OCI-LY1 (cell line): ENCODE results near the gene RNF41.

Source experiments
- H2AFZ ChIP-seq: fragments of 200-600 bp; sonication (generic), shearing (Covaris generic); 2 replicates; pipeline ENCODE4 v1.6.0; 2014; ENCODE audit warnings: antibody characterized with exemption, mild to moderate bottlenecking, low read length
- H3F3A ChIP-seq: fragments of 200-600 bp; sonication (generic), shearing (Covaris generic); 2 replicates; pipeline ENCODE4 v1.6.0; 2014; ENCODE audit warnings: mild to moderate bottlenecking, antibody characterized with exemption, low read length, moderate library complexity; ENCODE audit not compliant: insufficient read depth
- H3K27ac ChIP-seq: fragments of 200-600 bp; sonication (generic); 2 replicates; pipeline ENCODE4 v1.5.1; 2014; ENCODE audit warnings: low read length, mixed run types, mild to moderate bottlenecking, low read depth; ENCODE audit not compliant: poor library complexity, severe bottlenecking
- H3K27me3 ChIP-seq: fragments of 200-600 bp; sonication (generic); 2 replicates; pipeline ENCODE4 v1.6.0; 2014; ENCODE audit warnings: antibody characterized with exemption, mild to moderate bottlenecking, low read length, moderate library complexity; ENCODE audit not compliant: insufficient read depth
- H3K36me3 ChIP-seq: fragments of 200-600 bp; sonication (generic); 2 replicates; pipeline ENCODE4 v1.6.1; 2014; ENCODE audit warnings: mild to moderate bottlenecking, antibody characterized with exemption, low read length, moderate library complexity, mixed read lengths; ENCODE audit not compliant: insufficient read depth
- H3K4me1 ChIP-seq: fragments of 200-600 bp; sonication (generic); 2 replicates; pipeline ENCODE4 v1.5.1; 2014; ENCODE audit warnings: mild to moderate bottlenecking, low read length, moderate library complexity; ENCODE audit not compliant: insufficient read depth, severe bottlenecking
- H3K4me2 ChIP-seq: fragments of 200-600 bp; sonication (generic), shearing (Covaris generic); 2 replicates; pipeline ENCODE4 v1.6.1; 2014; ENCODE audit warnings: low read length
- H3K4me3 ChIP-seq: fragments of 200-600 bp; sonication (generic); 2 replicates; pipeline ENCODE4 v1.5.1; 2014; ENCODE audit warnings: low read length, low read depth, mild to moderate bottlenecking, mixed read lengths; ENCODE audit not compliant: poor library complexity, severe bottlenecking
- H3K79me2 ChIP-seq: fragments of 200-600 bp; shearing (Covaris generic); 2 replicates; pipeline ENCODE4 v1.6.1; 2016; ENCODE audit warnings: mixed run types, low read length, mixed read lengths; ENCODE audit not compliant: insufficient read depth
- H3K9ac ChIP-seq: fragments of 200-600 bp; sonication (generic), shearing (Covaris generic); 2 replicates; pipeline ENCODE4 v1.6.1; 2014; ENCODE audit warnings: mild to moderate bottlenecking, low read length, mixed read lengths
- H3K9me2 ChIP-seq: fragments of 200-600 bp; sonication (generic), shearing (Covaris generic); 2 replicates; pipeline ENCODE4 v1.6.1; 2014; ENCODE audit warnings: low read depth, mild to moderate bottlenecking, low read length, mixed read lengths
- H3K9me3 ChIP-seq: fragments of 200-600 bp; shearing (Covaris generic); 2 replicates; pipeline ENCODE4 v1.6.1; 2014; ENCODE audit warnings: low read length, mixed read lengths
- H4K20me1 ChIP-seq: fragments of 200-600 bp; sonication (generic), shearing (Covaris generic); 2 replicates; pipeline ENCODE4 v1.6.0; 2016; ENCODE audit warnings: mild to moderate bottlenecking, low read length; ENCODE audit not compliant: insufficient read depth
- CTCF ChIP-seq: fragments of 200-600 bp; sonication (generic), shearing (Covaris generic); IDR thresholded peaks from 2 replicates; pipeline ENCODE4 v1.5.1; 2017; ENCODE audit warnings: mild to moderate bottlenecking, antibody characterized with exemption, low read length, moderate library complexity, mixed read lengths
- EZH2 ChIP-seq: fragments of 200-600 bp; sonication (generic), shearing (Covaris generic); IDR thresholded peaks from 2 replicates; pipeline ENCODE4 v1.8.0; 2017; ENCODE audit warnings: borderline replicate concordance, mixed run types, mild to moderate bottlenecking, antibody characterized with exemption, low read length, moderate library complexity, mixed read lengths

Gene RNF41

DNA sequence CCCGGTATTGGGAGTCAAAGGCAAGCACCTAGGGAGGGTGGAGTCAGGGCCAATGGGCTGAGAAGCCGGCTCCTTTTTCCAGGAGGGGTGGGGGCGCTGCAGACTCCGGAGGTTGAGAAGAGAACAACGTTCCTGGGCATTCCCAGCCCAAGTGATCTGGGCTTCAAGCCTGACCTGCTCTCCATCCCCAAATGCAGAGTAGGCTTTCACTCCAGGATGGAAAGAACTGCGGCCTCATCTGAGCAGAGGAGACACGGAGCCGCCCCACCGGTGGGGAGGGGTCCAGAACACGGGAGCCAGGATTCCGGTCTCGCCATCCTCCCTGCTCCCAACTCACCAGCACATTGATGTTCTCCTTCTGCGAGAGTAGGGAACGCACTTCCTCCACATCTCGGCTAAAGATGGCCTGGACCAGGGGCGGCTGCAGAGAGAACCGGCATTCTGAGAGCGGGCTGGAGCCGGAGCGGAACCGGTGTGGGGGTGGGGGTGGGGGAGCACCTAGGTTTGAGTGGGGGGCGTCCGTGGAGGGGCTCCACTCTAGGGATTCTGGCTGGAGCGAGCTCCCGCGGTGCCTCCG is 35.9 kb upstream of the RNF41 start:
- H2AFZ ChIP-seq, result no peak overlapping the region
- TF ChIP-seq CTCF (no peak), EZH2 (no peak)
- no peaks in the 10 kb centered on the region for H3K9me3 ChIP-seq
- peak overlapping the region; percentile 88 for H3K4me3 ChIP-seq
- H3K4me1 ChIP-seq, result peaks cover 23% of the 10 kb centered on the region
- H3K27me3 ChIP-seq, result no peaks in the 10 kb centered on the region
- H3K27ac ChIP-seq, result no peak overlapping the region
- H3K9me2 ChIP-seq, result no peaks in the 10 kb centered on the region
- no peaks in the 10 kb centered on the region for H4K20me1 ChIP-seq
- H3K9ac ChIP-seq, result peak overlapping the region; percentile 89
- peaks cover 38% of the 10 kb centered on the region for H3K36me3 ChIP-seq
- no peaks in the 10 kb centered on the region for H3F3A ChIP-seq
- peak overlapping the region; percentile 99 for H3K4me2 ChIP-seq
- H3K79me2 ChIP-seq, result no peaks in the 10 kb centered on the region

- Histone ChIP-seq H3K9ac (peak overlapping the region; percentile 89), H4K20me1 (no peaks in the 10 kb centered on the region), H2AFZ (no peak overlapping the region), H3K79me2 (no peaks in the 10 kb centered on the region), H3K27ac (no peak overlapping the region), H3F3A (no peaks in the 10 kb centered on the region), H3K9me3 (no peaks in the 10 kb centered on the region), H3K4me2 (peak overlapping the region; percentile 99), H3K4me3 (peak overlapping the region; percentile 88), H3K27me3 (no peaks in the 10 kb centered on the region), H3K36me3 (peaks cover 43% of the 10 kb centered on the region), H3K4me1 (peaks cover 23% of the 10 kb centered on the region), H3K9me2 (no peaks in the 10 kb centered on the region)
- TF ChIP-seq EZH2 (no peak), CTCF (no peak)
Measured at GRCh38 chr12:56257071-56257470, 35.3 kb upstream of the RNF41 start.

GRCh38 chr12:56256326-56256960 is 34.7 kb upstream of the RNF41 start:
- Histone ChIP-seq H3K27me3 (no peaks in the 10 kb centered on the region), H3K27ac (no peak overlapping the region), H3K9ac (peak overlapping the region; percentile 0; the same call in 1 of the 2 replicates), H3K9me3 (no peaks in the 10 kb centered on the region), H3K36me3 (peaks cover 49% of the 10 kb centered on the region), H2AFZ (no peak overlapping the region), H4K20me1 (no peaks in the 10 kb centered on the region), H3K4me1 (peaks cover 23% of the 10 kb centered on the region), H3K79me2 (no peaks in the 10 kb centered on the region), H3K4me2 (peak overlapping the region; percentile 99; the same call in 1 of the 2 replicates), H3K9me2 (no peaks in the 10 kb centered on the region), H3F3A (no peaks in the 10 kb centered on the region), H3K4me3 (peak overlapping the region; percentile 88)
- TF ChIP-seq CTCF (no peak), EZH2 (no peak)
